NCI-H1105 (cell line): ENCODE results near the gene CRISPLD2.
"Not testable (repeated sequence)": the region's sequence is repeated elsewhere in the genome, so short reads cannot be mapped to it uniquely, and the experiment has no call there.

ENCODE experiments used
- DNase-seq: peaks from one replicate; lab custom pipeline; 2025; lab: John Stamatoyannopoulos, UW

CRISPLD2 gene

DNA sequence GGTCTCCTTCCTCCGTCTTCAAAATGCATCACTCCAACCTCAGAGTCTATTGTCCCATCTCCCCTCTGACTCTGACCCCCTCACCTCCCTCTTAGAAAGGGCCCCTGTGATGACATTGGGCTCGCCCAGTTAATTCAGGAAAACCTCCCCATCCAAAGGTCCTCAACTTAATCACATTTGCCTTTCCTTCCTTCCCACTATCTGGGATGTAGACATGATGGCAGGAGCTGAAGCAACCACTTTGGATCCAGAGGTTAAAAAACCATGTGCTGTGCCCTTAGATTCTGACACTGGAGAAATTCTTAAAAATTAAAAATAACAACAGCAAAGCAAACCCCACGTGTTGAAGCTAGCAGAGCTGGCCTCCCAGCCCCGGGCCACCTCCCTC is 111.3 kb downstream of the CRISPLD2 start:
- no peak for DNase-seq

GRCh38 chr16:84931506-84931905 is 111.7 kb downstream of the CRISPLD2 start:
- no peak for DNase-seq

GRCh38 chr16:84932681-84933080 is 112.9 kb downstream of the CRISPLD2 start:
- no peak for DNase-seq

DNA sequence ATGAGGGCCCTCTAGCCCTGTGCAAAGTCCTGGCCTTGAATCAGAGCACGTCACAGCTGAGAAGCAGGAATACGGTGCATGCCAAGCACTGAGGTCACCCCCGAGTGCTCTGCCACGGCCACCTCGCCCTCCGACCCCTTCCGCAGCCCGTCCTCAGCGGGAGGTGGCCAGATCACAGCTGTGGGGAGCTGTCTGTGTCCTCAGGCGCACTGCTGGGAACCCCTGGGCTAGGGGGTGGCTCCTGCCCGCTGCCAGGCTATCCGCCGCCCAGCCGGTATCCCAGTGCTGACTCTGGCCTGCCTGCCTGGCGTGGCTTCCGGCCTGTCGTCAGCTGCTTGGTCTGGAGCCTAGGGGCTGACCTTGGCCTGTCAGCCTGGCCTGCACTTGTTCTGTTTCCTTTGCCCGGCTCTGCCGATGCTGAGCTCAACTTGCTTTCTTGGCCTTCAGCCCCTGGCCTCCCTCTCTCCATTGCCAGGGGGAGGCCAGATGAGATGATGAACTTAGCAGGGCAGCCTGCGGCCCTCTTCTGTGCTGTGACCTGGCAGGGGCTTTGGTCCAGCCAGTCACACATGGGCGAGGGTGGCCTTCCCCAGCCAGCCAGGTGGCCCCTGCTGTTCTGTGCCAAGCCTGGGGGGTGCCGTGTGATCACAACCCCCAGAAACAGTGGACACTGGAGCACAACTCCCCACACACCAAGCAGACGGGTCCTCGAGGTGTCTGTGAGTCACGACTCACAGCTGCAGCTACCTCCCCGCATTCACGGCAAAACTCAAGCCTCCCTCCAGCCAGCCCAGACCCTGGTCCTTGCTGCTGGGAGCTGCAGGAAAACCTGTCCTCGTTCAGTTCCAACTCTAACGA is 114.2 kb downstream of the CRISPLD2 start:
- DNase-seq: no peak

DNA sequence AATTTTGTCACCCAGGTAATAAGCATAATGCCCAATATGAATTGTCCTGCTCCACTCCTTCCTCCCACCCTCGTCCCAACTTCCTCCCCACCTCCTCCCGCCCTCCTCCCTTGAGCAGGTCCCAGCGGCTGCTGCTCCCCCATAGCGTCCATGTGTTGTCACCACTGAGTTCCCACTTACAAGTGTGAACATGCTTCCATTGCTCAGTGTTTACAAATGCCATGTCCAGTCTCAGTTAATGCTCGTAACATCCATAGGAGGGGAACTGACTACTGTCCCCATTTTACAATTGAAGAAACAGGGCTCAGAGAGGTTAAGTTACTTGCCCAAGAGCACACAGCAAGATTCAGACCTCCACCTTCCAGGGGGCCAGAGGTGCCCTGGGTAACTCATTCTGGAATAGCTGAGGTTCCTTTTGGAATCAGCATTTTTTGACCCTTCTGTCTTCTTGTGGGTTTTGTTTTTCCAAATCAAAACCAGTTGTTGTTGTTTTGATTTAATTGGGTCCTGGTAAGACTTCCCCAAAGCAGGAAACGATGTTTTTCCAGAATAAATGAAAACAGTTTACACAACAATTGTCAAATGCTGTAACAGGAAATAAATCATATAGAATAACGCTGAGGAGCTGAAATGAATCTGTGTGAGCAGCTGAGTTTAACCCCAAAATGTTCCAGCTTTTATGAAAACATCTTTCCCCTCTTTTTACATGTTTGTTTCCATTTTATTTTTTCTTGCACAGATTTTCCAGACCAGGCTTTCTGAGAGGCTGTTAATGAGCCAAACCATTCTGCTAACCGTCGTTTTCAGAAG is 117.6 kb downstream of the CRISPLD2 start:
- DNase-seq: no peak

DNA sequence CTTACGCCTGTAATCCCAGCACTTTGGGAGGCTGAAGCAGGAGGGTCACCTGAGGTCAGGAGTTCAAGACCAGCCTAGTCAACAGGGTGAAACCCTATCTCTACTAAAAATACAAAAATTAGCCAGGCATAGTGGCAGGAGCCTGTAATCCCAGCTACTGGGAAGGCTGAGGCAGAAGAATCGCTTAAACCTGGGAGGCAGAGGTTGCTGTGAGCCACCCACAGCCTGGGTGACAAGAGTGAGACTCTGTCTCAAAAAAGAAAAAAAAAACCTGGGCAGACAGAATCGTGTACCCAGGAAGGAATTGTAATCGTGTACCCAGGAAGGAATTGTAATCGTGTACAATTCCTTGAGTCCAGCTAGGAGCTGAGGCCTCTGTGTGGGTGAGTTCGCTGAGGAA is 118.8 kb downstream of the CRISPLD2 start:
- DNase-seq: not testable (repeated sequence)

DNA sequence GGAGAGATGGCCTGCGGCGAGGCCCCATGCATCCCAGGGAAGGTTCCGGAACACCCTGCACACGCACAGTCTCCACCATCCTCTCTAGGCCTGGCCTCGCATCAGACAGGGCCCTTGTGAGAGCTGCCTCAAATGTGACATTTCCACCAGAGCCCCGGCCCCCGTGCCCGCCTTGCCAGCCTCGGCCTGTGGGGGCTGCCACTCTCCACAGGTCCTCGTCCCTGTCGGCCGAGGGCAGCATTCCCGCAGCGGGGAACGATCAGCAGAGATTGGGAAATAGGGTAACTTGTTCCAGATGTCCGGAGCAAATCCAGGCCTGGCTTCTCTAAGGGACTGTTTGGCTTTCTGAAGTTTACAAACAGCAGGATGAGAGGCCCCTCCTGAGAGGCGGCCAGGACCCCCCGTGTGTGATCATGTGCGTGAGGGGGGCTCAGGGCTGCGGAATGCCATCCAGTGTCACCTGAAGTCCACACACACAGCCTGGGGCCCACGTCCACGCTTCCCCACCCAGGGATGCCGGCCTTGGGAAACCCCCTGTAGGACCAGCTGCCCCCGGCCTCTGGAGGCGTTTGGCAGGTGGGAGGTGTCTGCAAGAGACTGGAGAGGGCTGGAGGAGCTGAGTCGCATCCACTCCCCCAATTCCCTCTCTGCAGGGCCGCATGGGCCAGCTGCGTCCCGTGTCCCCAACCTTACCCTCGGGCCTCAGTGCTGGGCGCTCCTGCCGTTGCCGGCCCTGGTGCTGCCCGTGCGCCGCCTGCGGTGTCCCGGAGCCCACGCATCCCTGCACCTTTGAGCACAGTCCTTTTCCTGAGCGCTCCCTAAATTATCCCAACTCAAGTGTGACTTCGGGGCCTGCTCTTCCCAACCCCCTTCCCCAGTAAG is 121.1 kb downstream of the CRISPLD2 start:
- DNase-seq: no peak

- DNase-seq: no peak
These were observed 122.1 kb downstream of the CRISPLD2 start for GRCh38 chr16:84941921-84942320.

DNA sequence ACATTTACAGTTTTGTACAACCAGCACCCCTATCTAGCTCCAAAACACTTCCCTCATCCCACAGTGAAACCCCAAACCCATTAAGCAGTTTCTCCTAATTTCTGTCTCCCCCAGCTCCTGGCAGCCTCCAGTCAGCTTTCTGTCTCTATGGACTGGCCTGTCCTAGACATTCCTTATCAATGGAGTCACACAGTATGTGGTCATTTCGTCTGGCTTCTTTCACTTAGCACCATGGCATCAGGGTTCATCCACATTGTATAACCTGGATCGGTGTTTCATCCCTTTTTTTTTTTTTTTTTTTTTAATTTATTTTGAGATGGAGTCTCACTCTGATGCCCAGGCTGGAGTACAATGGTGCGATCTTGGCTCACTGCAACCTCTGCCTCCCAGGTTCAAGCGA is 123.0 kb downstream of the CRISPLD2 start:
- no peak for DNase-seq

GRCh38 chr16:84943620-84944019 is 123.8 kb downstream of the CRISPLD2 start:
- DNase-seq: no peak

GRCh38 chr16:84947022-84947421 is 127.2 kb downstream of the CRISPLD2 start:
- DNase-seq: no peak

DNA sequence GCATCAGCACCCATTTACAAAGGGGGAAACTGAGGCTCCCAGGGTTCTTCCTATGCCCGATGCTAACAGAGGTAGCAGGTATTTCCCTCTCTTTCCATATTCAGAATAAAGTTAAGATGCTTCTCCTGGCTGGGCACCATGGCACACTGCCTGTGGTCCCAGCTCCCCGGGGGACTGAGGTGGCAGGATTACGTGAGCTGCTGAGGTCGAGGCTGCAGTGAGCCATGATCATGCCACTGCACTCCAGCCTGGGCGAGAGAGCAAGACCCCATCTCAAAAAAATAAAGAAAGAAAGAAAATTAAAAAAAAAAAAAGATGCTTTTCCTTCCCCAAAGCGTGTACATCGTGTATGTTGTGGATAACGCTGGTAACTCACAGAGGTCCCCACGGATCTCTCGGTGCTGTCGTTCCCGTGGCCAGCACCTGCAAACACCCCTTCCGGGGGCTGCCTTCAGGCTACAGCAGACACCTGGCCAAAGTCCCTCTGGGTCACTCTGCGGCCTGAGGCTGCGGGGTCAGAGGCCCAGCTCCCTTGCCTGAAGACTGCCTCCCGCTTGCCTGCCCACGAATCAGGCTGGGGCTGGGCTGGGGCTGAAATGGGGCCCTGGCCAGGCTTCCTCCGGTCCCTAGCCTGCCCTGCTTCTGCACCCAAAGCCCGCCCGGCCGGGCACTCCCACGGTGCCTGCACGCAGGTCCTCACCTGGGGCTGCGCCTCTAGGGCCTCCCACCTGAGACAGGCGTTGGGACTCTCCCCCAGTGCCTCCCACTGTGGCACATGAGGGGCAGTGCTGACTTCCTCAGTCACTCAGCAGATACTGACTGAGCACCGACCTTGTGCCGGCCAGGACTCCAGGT is 128.4 kb downstream of the CRISPLD2 start:
- DNase-seq: no peak

DNA sequence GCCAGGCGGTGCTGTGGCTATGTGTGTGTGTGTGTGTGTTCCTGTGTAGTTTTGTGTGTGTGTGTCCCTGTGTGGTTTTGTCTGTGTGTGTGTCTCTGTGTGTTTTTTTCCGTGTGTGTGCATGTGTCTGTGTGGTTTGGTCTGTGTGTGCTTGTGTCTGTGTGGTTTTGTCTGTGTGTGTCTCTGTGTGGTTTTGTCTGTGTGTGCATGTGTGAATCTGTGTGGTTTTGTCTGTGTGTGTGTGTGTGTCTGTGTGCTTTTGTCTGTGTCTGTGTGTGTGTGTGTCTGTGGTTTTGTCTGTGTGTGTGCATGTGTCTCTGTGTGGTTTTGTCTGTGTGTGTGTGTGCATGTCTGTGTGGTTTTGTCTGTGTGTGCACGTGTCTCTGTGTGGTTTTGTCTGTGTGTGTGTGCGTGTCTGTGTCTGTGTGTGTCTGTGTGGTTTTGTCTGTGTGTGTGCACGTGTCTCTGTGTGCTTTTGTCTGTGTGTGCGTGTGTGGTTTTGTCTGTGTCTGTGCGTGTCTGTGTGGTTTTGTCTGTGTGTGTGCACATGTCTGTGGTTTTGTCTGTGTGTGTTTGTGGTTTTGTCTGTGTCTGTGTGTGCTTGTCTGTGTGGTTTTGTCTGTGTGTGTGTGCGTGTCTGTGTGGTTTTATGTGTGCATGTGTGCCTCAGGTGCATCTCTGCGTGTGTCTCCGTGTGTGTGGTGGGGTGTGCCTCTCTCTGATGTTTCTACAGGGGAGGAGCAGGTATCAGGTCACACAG is 129.2 kb downstream of the CRISPLD2 start:
- DNase-seq: no peak

DNA sequence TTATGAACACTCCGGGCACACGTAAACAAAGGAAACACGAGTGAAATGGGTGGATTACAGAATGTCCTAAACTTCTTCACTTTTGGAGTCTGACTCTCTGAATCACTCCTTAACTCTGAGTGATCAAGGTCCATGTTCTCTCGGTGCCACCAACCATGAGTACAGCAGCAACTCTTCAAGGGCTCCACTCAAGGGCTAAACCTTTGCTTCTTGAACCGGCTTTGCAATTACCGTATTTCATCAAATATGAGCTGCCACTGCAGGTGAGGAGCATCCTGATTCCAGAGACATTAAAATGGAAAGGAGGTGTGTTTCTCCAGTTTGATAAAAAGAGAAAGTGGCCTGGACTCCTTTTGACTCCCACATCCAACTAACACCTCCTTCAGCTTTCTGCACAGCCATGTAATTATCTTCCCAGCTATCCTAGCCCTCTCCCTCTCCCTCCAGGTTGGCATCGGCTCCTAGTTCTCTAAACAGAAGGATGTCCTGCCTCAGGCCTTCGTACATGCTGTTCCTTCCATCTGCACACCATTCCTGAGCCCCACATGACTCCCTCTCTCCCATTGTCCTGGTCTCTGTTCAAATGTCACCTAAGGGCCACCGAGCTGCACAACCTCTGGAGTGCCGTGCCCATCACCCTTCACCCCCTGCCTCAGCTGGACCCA is 130.1 kb downstream of the CRISPLD2 start:
- no peak for DNase-seq

DNA sequence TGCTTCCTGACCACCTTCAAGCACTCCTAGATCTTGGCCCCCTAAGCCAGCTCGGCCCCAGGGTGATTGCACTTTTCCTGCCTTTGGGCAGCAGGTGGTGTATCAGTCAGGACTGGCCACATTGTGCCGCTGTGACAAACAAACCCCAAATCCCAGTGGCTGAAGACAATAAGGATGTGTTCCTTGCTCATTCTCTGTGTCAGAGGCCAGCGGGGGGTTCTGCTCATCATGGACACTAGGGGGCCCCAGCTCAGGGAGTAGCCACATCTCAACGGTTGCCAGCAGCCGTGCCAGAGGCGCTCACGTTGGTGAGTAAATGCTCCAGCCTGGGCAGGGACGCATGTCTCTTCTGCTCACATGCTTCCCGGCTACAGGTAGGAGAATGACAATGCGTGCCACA is 131.1 kb downstream of the CRISPLD2 start:
- no peak for DNase-seq

DNA sequence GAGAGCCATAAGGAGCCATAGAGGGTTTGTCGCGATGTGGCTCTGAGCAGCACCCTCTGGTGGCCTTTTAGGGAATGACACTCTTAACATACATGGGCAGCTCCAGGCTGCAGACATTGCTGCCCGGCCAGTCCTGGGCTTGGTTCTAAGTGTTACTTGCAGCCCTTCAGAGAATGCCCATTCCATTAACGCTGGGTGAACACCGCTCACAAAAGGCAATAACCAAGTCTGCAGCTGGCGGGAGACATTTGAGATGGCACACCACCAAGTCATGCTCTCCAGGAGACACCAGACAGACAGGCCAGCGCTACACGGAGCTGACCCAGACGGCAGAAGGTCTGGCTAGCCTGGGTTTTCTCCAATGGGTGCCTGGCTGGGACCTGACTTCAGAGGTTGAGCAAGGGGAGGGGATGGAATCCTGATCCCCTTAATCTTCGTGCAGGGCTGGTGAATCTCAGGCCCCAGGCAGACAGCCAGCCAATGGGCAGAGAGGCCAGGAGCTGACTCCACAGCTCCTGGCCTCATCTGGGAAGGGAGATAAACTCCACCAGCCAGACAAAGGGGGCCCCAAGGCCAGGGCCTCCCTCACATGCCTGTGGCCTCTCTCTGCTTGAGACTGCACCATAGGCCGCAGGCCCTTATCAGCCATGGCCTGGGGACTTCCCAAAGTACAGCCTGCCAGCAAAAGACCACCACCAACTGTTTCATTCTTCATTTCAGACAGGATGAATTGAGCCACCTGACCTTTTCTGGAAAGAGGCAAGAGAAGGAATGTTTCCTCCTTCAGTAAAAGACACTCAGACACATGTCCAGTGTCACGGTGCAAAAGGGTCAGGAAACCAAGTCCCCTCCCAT is 132.8 kb downstream of the CRISPLD2 start:
- DNase-seq: peak; percentile 34

DNA sequence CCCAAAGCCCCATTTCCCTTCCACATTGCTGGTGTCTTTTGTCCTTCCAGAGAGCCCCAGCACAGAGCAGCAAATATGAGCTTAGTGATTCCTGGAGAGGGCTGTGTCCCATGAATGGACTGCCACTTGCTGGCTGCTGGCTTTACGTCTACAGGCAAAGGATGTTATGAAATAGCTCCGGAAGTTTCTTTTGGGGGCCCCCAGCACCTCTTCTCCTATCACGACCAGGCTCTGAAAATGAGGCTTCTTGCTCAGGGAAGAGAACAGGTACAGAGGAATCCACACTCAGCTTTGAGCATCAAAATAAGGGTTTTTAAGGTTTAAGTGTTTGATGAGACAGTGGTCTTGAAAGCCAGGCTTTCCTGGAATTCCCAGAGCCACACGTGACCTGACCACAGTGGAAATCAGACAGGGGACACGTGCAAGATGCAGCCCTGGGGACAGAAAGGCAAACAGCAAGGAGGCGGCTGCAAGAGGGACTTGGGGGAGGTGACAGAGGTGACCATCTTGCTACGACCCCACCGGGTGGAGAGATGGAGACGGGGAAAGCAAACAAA is 133.5 kb downstream of the CRISPLD2 start:
- DNase-seq: no peak

DNA sequence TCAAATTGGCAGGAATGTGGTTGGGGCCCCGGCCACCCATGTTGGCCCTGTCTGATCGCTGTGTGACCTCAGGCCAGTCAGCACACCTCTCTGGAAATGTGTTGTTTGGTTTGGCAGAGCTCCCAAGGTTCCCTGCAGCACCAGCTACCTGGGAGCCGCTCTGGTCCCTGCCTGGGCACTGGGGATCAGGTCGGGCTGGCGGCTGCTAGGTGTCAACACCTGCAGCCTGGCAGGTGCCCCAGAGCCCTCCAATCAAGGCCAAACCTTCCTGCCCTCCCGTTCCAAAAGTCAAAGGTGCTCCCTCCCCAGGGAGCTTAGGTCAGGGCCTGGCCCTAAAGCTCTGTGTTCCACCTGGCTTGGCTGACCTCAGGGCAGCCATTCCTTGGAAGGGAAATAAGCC is 135.6 kb downstream of the CRISPLD2 start:
- no peak for DNase-seq

- no peak for DNase-seq
These were observed 137.4 kb downstream of the CRISPLD2 start for GRCh38 chr16:84957192-84957591.
